IPS-20b (cell line): ENCODE results near the gene PLD1.

Experiments used
- H3K27ac ChIP-seq: one replicate; pipeline ENCODE4 v1.5.1; 2013; ENCODE audit warnings: low read length
- H3K27me3 ChIP-seq: 2 replicates; pipeline ENCODE4 v1.6.1; 2013; ENCODE audit warnings: mild to moderate bottlenecking, low read length, inconsistent platforms; ENCODE audit not compliant: insufficient read depth
- H3K36me3 ChIP-seq: 2 replicates; pipeline ENCODE4 v1.6.1; 2013; ENCODE audit warnings: low read depth, mild to moderate bottlenecking, inconsistent platforms, low read length, moderate library complexity; ENCODE audit not compliant: insufficient read depth
- H3K4me1 ChIP-seq: 2 replicates; pipeline ENCODE4 v1.6.1; 2013; ENCODE audit warnings: mild to moderate bottlenecking, control low read depth, inconsistent platforms, low read length, moderate library complexity; ENCODE audit not compliant: insufficient read depth
- H3K4me3 ChIP-seq: 2 replicates; pipeline ENCODE4 v1.5.1; 2013; ENCODE audit warnings: mild to moderate bottlenecking, low read length, inconsistent platforms
- H3K9ac ChIP-seq: 2 replicates; pipeline ENCODE4 v1.6.1; 2013; ENCODE audit warnings: low read depth, mild to moderate bottlenecking, inconsistent platforms, low read length, moderate library complexity
- H3K9me3 ChIP-seq: 2 replicates; pipeline ENCODE4 v1.6.1; 2013; ENCODE audit warnings: mild to moderate bottlenecking, low read depth, low read length, inconsistent platforms; ENCODE audit not compliant: insufficient read depth

Gene PLD1

GRCh38 chr3:171556574-171557145 lies 253.6 kb downstream of the PLD1 start:
- no peaks in the 10 kb centered on the region for H3K36me3 ChIP-seq
- no peak overlapping the region for H3K9ac ChIP-seq
- H3K4me3 ChIP-seq: no peak overlapping the region
- no peak overlapping the region for H3K27ac ChIP-seq
- H3K27me3 ChIP-seq: no peaks in the 10 kb centered on the region
- peaks cover 3% of the 10 kb centered on the region; the same call in 1 of the 2 replicates for H3K4me1 ChIP-seq
- no peaks in the 10 kb centered on the region for H3K9me3 ChIP-seq

GRCh38 chr3:171556148-171556547 lies 254.1 kb downstream of the PLD1 start:
- Histone ChIP-seq H3K4me1 (peaks cover 3% of the 10 kb centered on the region; the same call in 1 of the 2 replicates), H3K27ac (no peak overlapping the region), H3K9ac (no peak overlapping the region), H3K9me3 (no peaks in the 10 kb centered on the region), H3K4me3 (no peak overlapping the region), H3K36me3 (no peaks in the 10 kb centered on the region), H3K27me3 (no peaks in the 10 kb centered on the region)

DNA sequence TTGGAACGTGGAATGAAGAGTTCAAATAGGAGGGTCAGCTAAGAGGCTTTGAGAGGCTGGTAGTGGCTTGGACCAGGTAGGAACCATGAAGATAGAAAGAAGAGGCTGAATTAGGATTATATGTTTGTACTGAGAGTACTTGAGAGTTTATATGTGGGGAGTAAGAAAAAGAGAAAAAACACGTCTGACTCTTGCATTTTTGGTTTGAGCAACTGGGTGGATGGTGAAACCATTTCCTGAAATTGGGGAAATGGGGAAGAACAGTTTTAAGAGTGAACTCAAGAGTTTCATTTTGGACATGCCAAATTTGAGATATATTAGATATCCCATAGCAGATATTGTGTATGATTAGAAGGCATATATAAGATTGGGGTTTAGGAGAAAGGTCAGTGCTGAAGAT lies 257.2 kb downstream of the PLD1 start:
- Histone ChIP-seq H3K36me3 (no peaks in the 10 kb centered on the region), H3K27ac (no peak overlapping the region), H3K27me3 (no peaks in the 10 kb centered on the region), H3K4me3 (no peak overlapping the region), H3K9me3 (no peaks in the 10 kb centered on the region), H3K9ac (no peak overlapping the region), H3K4me1 (peaks cover 3% of the 10 kb centered on the region; the same call in 1 of the 2 replicates)

DNA sequence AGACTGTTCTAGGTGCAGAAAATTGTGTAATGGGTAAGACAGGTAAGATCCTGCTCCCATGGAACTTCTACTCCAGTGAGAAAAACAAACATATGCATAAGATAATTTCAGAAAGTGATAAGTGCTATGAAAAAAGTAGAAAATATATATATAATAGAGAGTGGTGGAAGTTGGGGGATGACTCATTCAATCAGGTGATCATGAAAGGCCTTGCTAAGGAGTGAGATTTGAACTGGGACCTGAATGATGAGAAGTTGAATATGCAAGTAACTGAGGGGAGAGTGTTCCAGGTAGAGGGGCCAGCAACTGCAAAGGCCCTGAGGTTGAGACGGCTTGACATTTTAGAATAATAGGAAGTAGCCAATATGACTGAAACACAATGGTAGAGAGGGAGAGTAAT lies 257.8 kb downstream of the PLD1 start:
- Histone ChIP-seq H3K27me3 (no peaks in the 10 kb centered on the region), H3K4me3 (no peak overlapping the region), H3K36me3 (no peaks in the 10 kb centered on the region), H3K4me1 (peaks cover 3% of the 10 kb centered on the region; the same call in 1 of the 2 replicates), H3K9ac (no peak overlapping the region), H3K9me3 (no peaks in the 10 kb centered on the region), H3K27ac (no peak overlapping the region)

GRCh38 chr3:171551296-171551695 lies 259.0 kb downstream of the PLD1 start:
- no peak overlapping the region for H3K4me3 ChIP-seq
- H3K9ac ChIP-seq: no peak overlapping the region
- H3K4me1 ChIP-seq: no peaks in the 10 kb centered on the region
- no peaks in the 10 kb centered on the region for H3K36me3 ChIP-seq
- H3K9me3 ChIP-seq: no peaks in the 10 kb centered on the region
- no peaks in the 10 kb centered on the region for H3K27me3 ChIP-seq
- H3K27ac ChIP-seq: no peak overlapping the region
